BLaER1 (cell line): ENCODE measurements around the gene INTS6L.

ENCODE experiments used
- H3K27ac ChIP-seq: shearing (Covaris generic); formaldehyde crosslinking; 2 replicates; pipeline ENCODE4 v1.8.1; 2022
- H3K27me3 ChIP-seq: shearing (Covaris generic); formaldehyde crosslinking; 2 replicates; pipeline ENCODE4 v1.8.1; 2022
- H3K36me3 ChIP-seq: shearing (Covaris generic); formaldehyde crosslinking; 2 replicates; pipeline ENCODE4 v1.8.1; 2022
- H3K4me1 ChIP-seq: shearing (Covaris generic); formaldehyde crosslinking; 2 replicates; pipeline ENCODE4 v1.8.1; 2022
- H3K4me2 ChIP-seq: shearing (Covaris generic); formaldehyde crosslinking; 2 replicates; pipeline ENCODE4 v1.8.1; 2022
- H3K4me3 ChIP-seq: shearing (Covaris generic); formaldehyde crosslinking; 2 replicates; pipeline ENCODE4 v1.8.1; 2022
- H3K9ac ChIP-seq: shearing (Covaris generic); formaldehyde crosslinking; 2 replicates; pipeline ENCODE4 v1.8.1; 2022
- H3K9me3 ChIP-seq: shearing (Covaris generic); formaldehyde crosslinking; 2 replicates; pipeline ENCODE4 v1.8.1; 2022
- H4K20me1 ChIP-seq: shearing (Covaris generic); formaldehyde crosslinking; 2 replicates; pipeline ENCODE4 v1.8.1; 2022
- Cebpa-rat ChIP-seq: shearing (Covaris generic); IDR thresholded peaks from 2 replicates; pipeline ENCODE4 v1.8.1; 2022

Gene INTS6L

GRCh38 chrX:135520553-135521404 lies at the start of gene INTS6L:
Gene INTS6L, plus strand, starts transcription at chrX:135520660. Its CDS starts 333 bp downstream, at chrX:135520993.
- 0 out of 2 replicates have a peak, but pooled peaks cover 5% of the 10 kb centered on the region for H3K4me1 ChIP-seq
- H3K27ac ChIP-seq = peak within 1 kb of the TSS; percentile 90
- TF ChIP-seq Cebpa-rat = no peak

GRCh38 chrX:135476378-135476777 lies 44.1 kb upstream of the INTS6L start:
- TF ChIP-seq Cebpa-rat = no peak
- H3K4me2 ChIP-seq = no peak overlapping the region
- H3K9me3 ChIP-seq = no peaks in the 10 kb centered on the region
- H4K20me1 ChIP-seq = no peaks in the 10 kb centered on the region
- H3K9ac ChIP-seq = no peak overlapping the region
- H3K4me1 ChIP-seq = no peaks in the 10 kb centered on the region
- H3K27me3 ChIP-seq = peaks cover 87% of the 10 kb centered on the region
- H3K27ac ChIP-seq = no peak overlapping the region
- H3K36me3 ChIP-seq = no peaks in the 10 kb centered on the region
- no peak overlapping the region for H3K4me3 ChIP-seq

More at GRCh38 chrX:135520553-135521404, at the start of gene INTS6L:
- Histone ChIP-seq H3K9ac (peak within 1 kb of the TSS; percentile 87), H3K36me3 (no peaks in the 10 kb centered on the region), H3K4me3 (peak within 1 kb of the TSS; percentile 75), H3K9me3 (no peaks in the 10 kb centered on the region; the same call in 1 of the 2 replicates), H3K27me3 (peaks cover 63% of the 10 kb centered on the region), H3K4me2 (peak within 1 kb of the TSS; percentile 57), H4K20me1 (no peaks in the 10 kb centered on the region)

- Histone ChIP-seq H3K27ac (no peak overlapping the region), H3K27me3 (peaks cover 89% of the 10 kb centered on the region), H3K36me3 (no peaks in the 10 kb centered on the region), H3K4me1 (no peaks in the 10 kb centered on the region), H3K9me3 (no peaks in the 10 kb centered on the region), H3K9ac (no peak overlapping the region), H3K4me3 (no peak overlapping the region), H3K4me2 (no peak overlapping the region), H4K20me1 (no peaks in the 10 kb centered on the region)
- no peak for TF ChIP-seq Cebpa-rat
These were observed 42.9 kb upstream of the INTS6L start for GRCh38 chrX:135477576-135477975.

GRCh38 chrX:135480076-135480475 lies 40.4 kb upstream of the INTS6L start:
- Histone ChIP-seq H3K4me3 (no peak overlapping the region), H3K4me1 (no peaks in the 10 kb centered on the region), H3K4me2 (no peak overlapping the region), H3K27me3 (peaks cover 73% of the 10 kb centered on the region), H4K20me1 (no peaks in the 10 kb centered on the region), H3K36me3 (no peaks in the 10 kb centered on the region), H3K27ac (no peak overlapping the region), H3K9ac (no peak overlapping the region), H3K9me3 (no peaks in the 10 kb centered on the region)
- TF ChIP-seq Cebpa-rat = no peak

GRCh38 chrX:135481696-135482179 lies 38.7 kb upstream of the INTS6L start:
- Histone ChIP-seq H3K27me3 (peaks cover 65% of the 10 kb centered on the region), H3K9ac (no peak overlapping the region), H4K20me1 (no peaks in the 10 kb centered on the region), H3K4me3 (no peak overlapping the region), H3K4me2 (no peak overlapping the region), H3K27ac (no peak overlapping the region), H3K4me1 (no peaks in the 10 kb centered on the region), H3K9me3 (no peaks in the 10 kb centered on the region), H3K36me3 (no peaks in the 10 kb centered on the region)
- TF ChIP-seq Cebpa-rat = no peak

- H3K36me3 ChIP-seq = no peaks in the 10 kb centered on the region
- no peaks in the 10 kb centered on the region for H3K9me3 ChIP-seq
- H3K27ac ChIP-seq = no peak overlapping the region
- peaks cover 59% of the 10 kb centered on the region for H3K27me3 ChIP-seq
- TF ChIP-seq Cebpa-rat = no peak
- H3K4me3 ChIP-seq = no peak overlapping the region
- no peaks in the 10 kb centered on the region for H3K4me1 ChIP-seq
- no peaks in the 10 kb centered on the region for H4K20me1 ChIP-seq
- no peak overlapping the region for H3K9ac ChIP-seq
- no peak overlapping the region for H3K4me2 ChIP-seq
These were observed 35.7 kb upstream of the INTS6L start for GRCh38 chrX:135484641-135485289.

GRCh38 chrX:135489542-135489941 lies 30.9 kb upstream of the INTS6L start:
- TF ChIP-seq Cebpa-rat = no peak
- Histone ChIP-seq H3K4me3 (no peak overlapping the region), H3K4me1 (no peaks in the 10 kb centered on the region), H4K20me1 (no peaks in the 10 kb centered on the region), H3K9ac (no peak overlapping the region), H3K36me3 (no peaks in the 10 kb centered on the region), H3K27ac (no peak overlapping the region), H3K4me2 (no peak overlapping the region), H3K9me3 (no peaks in the 10 kb centered on the region), H3K27me3 (peaks cover 65% of the 10 kb centered on the region)

GRCh38 chrX:135490979-135491514 lies 29.4 kb upstream of the INTS6L start:
- H3K4me3 ChIP-seq = no peak overlapping the region
- H3K4me1 ChIP-seq = no peaks in the 10 kb centered on the region
- no peak overlapping the region for H3K4me2 ChIP-seq
- no peak for TF ChIP-seq Cebpa-rat
- H3K27ac ChIP-seq = no peak overlapping the region
- peaks cover 65% of the 10 kb centered on the region for H3K27me3 ChIP-seq
- no peaks in the 10 kb centered on the region for H4K20me1 ChIP-seq
- no peak overlapping the region for H3K9ac ChIP-seq
- no peaks in the 10 kb centered on the region for H3K9me3 ChIP-seq
- no peaks in the 10 kb centered on the region for H3K36me3 ChIP-seq

- H3K4me3 ChIP-seq = no peak overlapping the region
- H3K4me2 ChIP-seq = no peak overlapping the region
- no peak for TF ChIP-seq Cebpa-rat
- H3K9me3 ChIP-seq = no peaks in the 10 kb centered on the region
- no peaks in the 10 kb centered on the region for H3K36me3 ChIP-seq
- H3K27me3 ChIP-seq = peaks cover 75% of the 10 kb centered on the region
- H3K27ac ChIP-seq = no peak overlapping the region
- no peaks in the 10 kb centered on the region for H4K20me1 ChIP-seq
- no peak overlapping the region for H3K9ac ChIP-seq
- H3K4me1 ChIP-seq = no peaks in the 10 kb centered on the region
These were observed 26.0 kb upstream of the INTS6L start for GRCh38 chrX:135494453-135494852.

GRCh38 chrX:135497736-135498135 lies 22.7 kb upstream of the INTS6L start:
- H4K20me1 ChIP-seq = no peaks in the 10 kb centered on the region
- TF ChIP-seq Cebpa-rat = no peak
- no peaks in the 10 kb centered on the region for H3K4me1 ChIP-seq
- H3K36me3 ChIP-seq = no peaks in the 10 kb centered on the region
- H3K9me3 ChIP-seq = no peaks in the 10 kb centered on the region
- no peak overlapping the region for H3K4me2 ChIP-seq
- H3K27ac ChIP-seq = no peak overlapping the region
- no peak overlapping the region for H3K4me3 ChIP-seq
- H3K9ac ChIP-seq = no peak overlapping the region
- H3K27me3 ChIP-seq = peaks cover 84% of the 10 kb centered on the region
